A673 (cell line): ENCODE results near the gene EFCAB6. TPM values are rescaled to one million over a fixed set of nuclear protein-coding genes. Genes with fewer than 3 reads are reported as not detected.

Experiments used
- BruUV-seq: library from RNA; stranded (reverse); fragments of 400-500 nt; replicated peaks from 2 replicates; lab custom pipeline; 2021; lab: Mats Ljungman, UMichigan
- CTCF ChIA-PET: fragments of 300-600 bp; sonication (Branson Sonifier 250); formaldehyde crosslinking; loops from one replicate; lab custom pipeline; 2022; ENCODE audit warnings: antibody characterized with exemption; lab: Charles Lee
- POLR2A ChIA-PET: fragments of 300-600 bp; sonication (Branson Sonifier 250); formaldehyde crosslinking; loops from one replicate; lab custom pipeline; 2022; ENCODE audit warnings: antibody characterized with exemption; ENCODE audit not compliant: low non-redundant PET; lab: Charles Lee
- DNase-seq: peaks from one replicate; pipeline ENCODE4 v3.0.0-alpha.2; 2015; ENCODE audit warnings: low spot score
- H3K27ac ChIP-seq: fragments of 200-600 bp; sonication (generic); 2 replicates; pipeline ENCODE4 v1.5.1; 2016; ENCODE audit warnings: mixed run types, low read depth, mild to moderate bottlenecking, mixed read lengths, antibody characterized with exemption, low read length; ENCODE audit not compliant: poor library complexity, severe bottlenecking
- H3K27me3 ChIP-seq: fragments of 200-600 bp; sonication (generic); replicated peaks from 2 replicates; pipeline ENCODE4 v1.6.1; 2017; ENCODE audit warnings: mixed run types, low read depth, mild to moderate bottlenecking, mixed read lengths, antibody characterized with exemption, low read length; ENCODE audit not compliant: insufficient read depth, poor library complexity
- H3K36me3 ChIP-seq: fragments of 200-600 bp; sonication (generic); 2 replicates; pipeline ENCODE4 v1.6.1; 2016; ENCODE audit warnings: mixed run types, mild to moderate bottlenecking, mixed read lengths, antibody characterized with exemption, low read length; ENCODE audit not compliant: insufficient read depth, poor library complexity, severe bottlenecking
- H3K4me1 ChIP-seq: fragments of 200-600 bp; sonication (generic); 2 replicates; pipeline ENCODE4 v1.6.1; 2017; ENCODE audit warnings: mixed run types, mild to moderate bottlenecking, mixed read lengths, antibody characterized with exemption, low read length; ENCODE audit not compliant: insufficient read depth, poor library complexity, severe bottlenecking
- H3K4me3 ChIP-seq: fragments of 200-600 bp; sonication (generic); 2 replicates; pipeline ENCODE4 v1.5.1; 2016; ENCODE audit warnings: low read depth, mixed run types, mild to moderate bottlenecking, mixed read lengths, low read length; ENCODE audit not compliant: poor library complexity, severe bottlenecking
- H3K9me3 ChIP-seq: fragments of 200-600 bp; sonication (generic); 2 replicates; pipeline ENCODE4 v1.6.1; 2016; ENCODE audit warnings: mixed run types, low read depth, mild to moderate bottlenecking, mixed read lengths, antibody characterized with exemption, low read length; ENCODE audit not compliant: poor library complexity, severe bottlenecking
- CTCF ChIP-seq: fragments of 300-800, 200-600 bp; sonication (generic); conservative IDR thresholded peaks from 2 replicates; pipeline ENCODE4 v1.5.1; 2017; ENCODE audit warnings: low read depth, mild to moderate bottlenecking, antibody characterized with exemption, low read length, moderate library complexity, mixed read lengths
- EZH2 ChIP-seq: fragments of 200-600 bp; sonication (generic); IDR thresholded peaks from 2 replicates; pipeline ENCODE4 v1.6.1; 2017; ENCODE audit warnings: borderline replicate concordance, low read depth, mild to moderate bottlenecking, mixed read lengths, antibody characterized with exemption, low read length; ENCODE audit not compliant: poor library complexity, severe bottlenecking
- intact Hi-C: fragments of 100-400 bp; cut with micrococcal nuclease; formaldehyde crosslinking; loops from one replicate; pipeline ENCODE4 v1.10.0; 2022; ENCODE audit not compliant: unreplicated experiment
- total RNA-seq: library from RNA; stranded (reverse); gene quantifications from 2 replicates; pipeline ENCODE4 v1.2.3, GENCODE V29; 2021

EFCAB6 gene
- total RNA-seq, 1 experiment from 2014 or later, result 0.41 TPM

- no peak overlapping the region for H3K27ac ChIP-seq
- ChIA-PET POLR2A (interaction anchor here (0.6 kb wide), 1 partner anchor 150 kb away, joined by 8 read pairs; no protein-coding TSS in a partner anchor), CTCF (no interaction called here)
- no peak overlapping the region for H3K4me3 ChIP-seq
- no TSS peak for BruUV-seq
- H3K27me3 ChIP-seq, result peaks cover 18% of the 10 kb centered on the region
- H3K4me1 ChIP-seq, result no peaks in the 10 kb centered on the region
- intact Hi-C loops, result no loop called here
- H3K36me3 ChIP-seq, result no peaks in the 10 kb centered on the region
- no peak for TF ChIP-seq EZH2
- DNase-seq, result no peak
- no peaks in the 10 kb centered on the region for H3K9me3 ChIP-seq
Observed at GRCh38 chr22:43697894-43698293, 114.2 kb downstream of the EFCAB6 start.

GRCh38 chr22:43693249-43693648 is 118.9 kb downstream of the EFCAB6 start:
- TF ChIP-seq EZH2, result no peak
- no peak for TF ChIP-seq CTCF
- ChIA-PET POLR2A (no interaction called here), CTCF (no interaction called here)
- H3K27me3 ChIP-seq, result peaks cover 22% of the 10 kb centered on the region
- H3K4me1 ChIP-seq, result no peaks in the 10 kb centered on the region
- H3K36me3 ChIP-seq, result no peaks in the 10 kb centered on the region
- H3K27ac ChIP-seq, result no peak overlapping the region
- DNase-seq, result no peak
- H3K9me3 ChIP-seq, result no peaks in the 10 kb centered on the region
- BruUV-seq, result no TSS peak
- no peak overlapping the region for H3K4me3 ChIP-seq
- intact Hi-C loops, result no loop called here

DNA sequence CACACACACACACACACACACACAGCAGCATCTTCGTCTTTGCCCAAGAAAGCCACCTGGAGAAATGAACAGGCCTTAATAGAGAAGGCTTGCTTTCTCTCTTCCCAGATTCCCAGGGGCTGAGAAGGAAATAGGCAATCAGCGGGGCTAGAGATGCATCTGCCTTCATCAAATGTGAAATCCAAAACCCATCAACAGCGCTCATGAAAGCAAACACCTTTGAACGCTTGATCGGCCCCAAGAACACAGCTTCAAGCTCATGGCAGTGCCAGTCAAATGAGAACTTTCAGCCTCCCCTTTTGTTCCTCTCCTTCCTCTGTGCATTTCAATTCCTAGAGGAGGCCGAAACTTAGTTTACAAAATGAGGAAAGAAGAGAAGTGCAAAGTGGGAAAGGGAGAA is 122.7 kb downstream of the EFCAB6 start:
- no peak for DNase-seq
- no peaks in the 10 kb centered on the region for H3K36me3 ChIP-seq
- H3K27me3 ChIP-seq, result peaks cover 13% of the 10 kb centered on the region
- H3K4me3 ChIP-seq, result no peak overlapping the region
- POLR2A ChIA-PET, result no interaction called here
- no peak for TF ChIP-seq CTCF
- TF ChIP-seq EZH2, result no peak
- CTCF ChIA-PET, result no interaction called here
- no peaks in the 10 kb centered on the region for H3K4me1 ChIP-seq
- H3K9me3 ChIP-seq, result no peaks in the 10 kb centered on the region
- no peak overlapping the region for H3K27ac ChIP-seq
- intact Hi-C loops, result no loop called here
- BruUV-seq, result no TSS peak

GRCh38 chr22:43682851-43683250 is 129.3 kb downstream of the EFCAB6 start:
- ChIA-PET POLR2A (no interaction called here), CTCF (no interaction called here)
- Histone ChIP-seq H3K27me3 (peaks cover 24% of the 10 kb centered on the region), H3K4me3 (no peak overlapping the region), H3K4me1 (no peaks in the 10 kb centered on the region), H3K27ac (no peak overlapping the region), H3K9me3 (no peaks in the 10 kb centered on the region), H3K36me3 (no peaks in the 10 kb centered on the region)
- BruUV-seq, result no TSS peak
- TF ChIP-seq EZH2 (no peak), CTCF (no peak)
- intact Hi-C loops, result no loop called here
- DNase-seq, result no peak
